Measurements from ENCODE around the gene PTGR2. TPM values are rescaled to one million over a fixed set of nuclear protein-coding genes. Genes with fewer than 3 reads are reported as not detected.
"Not testable (repeated sequence)": the region's sequence is repeated elsewhere in the genome, so short reads cannot be mapped to it uniquely, and the experiment has no call there.

PTGR2 gene
- total and polyA plus RNA-seq, 2 experiments from 2014 or later = 7.1 to 11.7 TPM

GRCh38 chr14:73903028-73903427, 51.4 kb downstream of the PTGR2 start:
- Histone ChIP-seq H3K4me3 (no peak overlapping the region), H3K4me2 (no peak overlapping the region), H3K9me2 (replicated peaks; ENCODE audit: insufficient read depth) (no peaks in the 10 kb centered on the region), H3K27me3 (no peaks in the 10 kb centered on the region), H3K27ac (no peak overlapping the region), H3K9me3 (ENCODE audit: low read depth) (no peaks in the 10 kb centered on the region), H3K36me3 (replicated peaks; ENCODE audit: insufficient read depth, low read depth) (peaks cover 10% of the 10 kb centered on the region), H3K79me2 (peaks cover 11% of the 10 kb centered on the region), H4K20me1 (ENCODE audit: insufficient read depth, poor library complexity, severe bottlenecking) (no peaks in the 10 kb centered on the region), H3K4me1 (ENCODE audit: insufficient read depth) (no peaks in the 10 kb centered on the region), H2AFZ (no peak overlapping the region)
- TF ChIP-seq, protein P1, sequence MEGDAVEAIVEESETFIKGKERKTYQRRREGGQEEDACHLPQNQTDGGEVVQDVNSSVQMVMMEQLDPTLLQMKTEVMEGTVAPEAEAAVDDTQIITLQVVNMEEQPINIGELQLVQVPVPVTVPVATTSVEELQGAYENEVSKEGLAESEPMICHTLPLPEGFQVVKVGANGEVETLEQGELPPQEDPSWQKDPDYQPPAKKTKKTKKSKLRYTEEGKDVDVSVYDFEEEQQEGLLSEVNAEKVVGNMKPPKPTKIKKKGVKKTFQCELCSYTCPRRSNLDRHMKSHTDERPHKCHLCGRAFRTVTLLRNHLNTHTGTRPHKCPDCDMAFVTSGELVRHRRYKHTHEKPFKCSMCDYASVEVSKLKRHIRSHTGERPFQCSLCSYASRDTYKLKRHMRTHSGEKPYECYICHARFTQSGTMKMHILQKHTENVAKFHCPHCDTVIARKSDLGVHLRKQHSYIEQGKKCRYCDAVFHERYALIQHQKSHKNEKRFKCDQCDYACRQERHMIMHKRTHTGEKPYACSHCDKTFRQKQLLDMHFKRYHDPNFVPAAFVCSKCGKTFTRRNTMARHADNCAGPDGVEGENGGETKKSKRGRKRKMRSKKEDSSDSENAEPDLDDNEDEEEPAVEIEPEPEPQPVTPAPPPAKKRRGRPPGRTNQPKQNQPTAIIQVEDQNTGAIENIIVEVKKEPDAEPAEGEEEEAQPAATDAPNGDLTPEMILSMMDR (IDR thresholded peaks at IDR 0.05; ENCODE audit: poor library complexity) = no peak
- TF ChIP-seq EZH2 (IDR thresholded peaks at IDR 0.05; ENCODE audit: borderline replicate concordance) (no peak), EZH2phosphoT487 (IDR thresholded peaks at IDR 0.05; ENCODE audit: low read depth, severe bottlenecking, unreplicated experiment) (no peak)
- 92% methylated on average over 3 of the region's 3 CpGs for whole genome bisulfite sequencing (ENCODE audit: low lambda C conversion rate, missing lambda C conversion rate)
- no peak for DNase-seq (ENCODE audit: low spot score)

GRCh38 chr14:73909681-73910080, 58.0 kb downstream of the PTGR2 start:
- no peaks in the 10 kb centered on the region for H3K4me1 ChIP-seq (ENCODE audit: insufficient read depth)
- 100% methylated on average over 1 of the region's 1 CpG for WGBS (ENCODE audit: low lambda C conversion rate, missing lambda C conversion rate)
- H3K79me2 ChIP-seq = peaks cover 15% of the 10 kb centered on the region
- H3K27me3 ChIP-seq = no peaks in the 10 kb centered on the region
- no peak overlapping the region for H2AFZ ChIP-seq
- no peak overlapping the region for H3K27ac ChIP-seq
- no peak overlapping the region for H3K4me2 ChIP-seq
- no peaks in the 10 kb centered on the region for H3K9me2 ChIP-seq (replicated peaks; ENCODE audit: insufficient read depth)
- no peak overlapping the region for H3K4me3 ChIP-seq
- no peaks in the 10 kb centered on the region for H3K9me3 ChIP-seq (ENCODE audit: low read depth)
- TF ChIP-seq EZH2phosphoT487 (IDR thresholded peaks at IDR 0.05; ENCODE audit: low read depth, severe bottlenecking, unreplicated experiment) = no peak
- TF ChIP-seq EZH2 (IDR thresholded peaks at IDR 0.05; ENCODE audit: borderline replicate concordance) = no peak
- TF ChIP-seq, protein P1 (IDR thresholded peaks at IDR 0.05; ENCODE audit: poor library complexity) = no peak
- peaks cover 8% of the 10 kb centered on the region for H3K36me3 ChIP-seq (replicated peaks; ENCODE audit: insufficient read depth, low read depth)
- no peak for DNase-seq (ENCODE audit: low spot score)
- no peaks in the 10 kb centered on the region for H4K20me1 ChIP-seq (ENCODE audit: insufficient read depth, poor library complexity, severe bottlenecking)

- H3K4me1 ChIP-seq (ENCODE audit: insufficient read depth) = no peaks in the 10 kb centered on the region
- no peaks in the 10 kb centered on the region for H3K9me3 ChIP-seq (ENCODE audit: low read depth)
- no peaks in the 10 kb centered on the region for H3K27me3 ChIP-seq
- TF ChIP-seq EZH2phosphoT487 (IDR thresholded peaks at IDR 0.05; ENCODE audit: low read depth, severe bottlenecking, unreplicated experiment) = no peak
- no peaks in the 10 kb centered on the region for H4K20me1 ChIP-seq (ENCODE audit: insufficient read depth, poor library complexity, severe bottlenecking)
- 62% methylated on average over 3 of the region's 3 CpGs for WGBS (ENCODE audit: low lambda C conversion rate, missing lambda C conversion rate)
- peak overlapping the region; percentile 10 for H3K27ac ChIP-seq
- no peaks in the 10 kb centered on the region for H3K36me3 ChIP-seq (replicated peaks; ENCODE audit: insufficient read depth, low read depth)
- no peak overlapping the region for H2AFZ ChIP-seq
- no peak overlapping the region for H3K4me3 ChIP-seq
- peak; percentile 16 for DNase-seq (ENCODE audit: low spot score)
- peak overlapping the region; percentile 18 for H3K4me2 ChIP-seq
- H3K79me2 ChIP-seq = peaks cover 35% of the 10 kb centered on the region
- no peaks in the 10 kb centered on the region for H3K9me2 ChIP-seq (replicated peaks; ENCODE audit: insufficient read depth)
Measured at GRCh38 chr14:73913256-73913655, 61.6 kb downstream of the PTGR2 start.

GRCh38 chr14:73916324-73916723, 64.7 kb downstream of the PTGR2 start:
- Histone ChIP-seq H3K36me3 (replicated peaks; ENCODE audit: insufficient read depth, low read depth) (no peaks in the 10 kb centered on the region), H3K4me1 (ENCODE audit: insufficient read depth) (no peaks in the 10 kb centered on the region), H3K79me2 (peaks cover 46% of the 10 kb centered on the region), H2AFZ (no peak overlapping the region), H3K4me3 (no peak overlapping the region), H3K9me3 (ENCODE audit: low read depth) (no peaks in the 10 kb centered on the region), H4K20me1 (ENCODE audit: insufficient read depth, poor library complexity, severe bottlenecking) (no peaks in the 10 kb centered on the region), H3K27ac (no peak overlapping the region), H3K27me3 (no peaks in the 10 kb centered on the region), H3K9me2 (replicated peaks; ENCODE audit: insufficient read depth) (no peaks in the 10 kb centered on the region), H3K4me2 (no peak overlapping the region)
- WGBS (ENCODE audit: low lambda C conversion rate, missing lambda C conversion rate) = 91% methylated on average over 6 of the region's 6 CpGs
- TF ChIP-seq, protein P1 (IDR thresholded peaks at IDR 0.05; ENCODE audit: poor library complexity) = no peak
- TF ChIP-seq EZH2 (IDR thresholded peaks at IDR 0.05; ENCODE audit: borderline replicate concordance) = no peak
- no peak for TF ChIP-seq EZH2phosphoT487 (IDR thresholded peaks at IDR 0.05; ENCODE audit: low read depth, severe bottlenecking, unreplicated experiment)
- DNase-seq (ENCODE audit: low spot score) = no peak

GRCh38 chr14:73919457-73919856, 67.8 kb downstream of the PTGR2 start:
- DNase-seq (ENCODE audit: low spot score); H3K27ac ChIP-seq; H3K4me2 ChIP-seq; H3K9me3 ChIP-seq (ENCODE audit: low read depth); H3K27me3 ChIP-seq; H3K4me1 ChIP-seq (ENCODE audit: insufficient read depth); H2AFZ ChIP-seq; H3K9me2 ChIP-seq (replicated peaks; ENCODE audit: insufficient read depth); H3K36me3 ChIP-seq (replicated peaks; ENCODE audit: insufficient read depth, low read depth); H4K20me1 ChIP-seq (ENCODE audit: insufficient read depth, poor library complexity, severe bottlenecking); H3K4me3 ChIP-seq: not testable (repeated sequence)
- 93% methylated on average over 2 of the region's 2 CpGs for WGBS (ENCODE audit: low lambda C conversion rate, missing lambda C conversion rate)
- H3K79me2 ChIP-seq = peaks cover 39% of the 10 kb centered on the region

Measured in hepatocyte (in vitro differentiated cells).